ENCODE measurements around the gene DNAJB1.
A peak's percentile ranks its signal among the peaks of the same experiment; 100 is the strongest.

The DNAJB1 gene

GRCh38 chr19:14525729-14526128, 7.5 kb upstream of the DNAJB1 start:
- Histone ChIP-seq H3K4ac (ENCODE audit: low read depth in 1 of 2, low read length in 2 of 2) (no peak overlapping the region), H3K4me2 (ENCODE audit: low read length, poor library complexity, severe bottlenecking) (no peak overlapping the region), H3K9me3 (ENCODE audit: control insufficient read depth, low read length) (no peaks in the 10 kb centered on the region), H3K27me3 (ENCODE audit: control insufficient read depth in 1 of 2, insufficient read depth in 1 of 2, low read length in 2 of 2) (no peaks in the 10 kb centered on the region), H2BK120ac (ENCODE audit: low read depth, low read length) (no peak overlapping the region), H3K4me1 (ENCODE audit: control insufficient read depth, insufficient read depth, low read depth, low read length) (peaks cover 11% of the 10 kb centered on the region), H2BK15ac (ENCODE audit: low read depth, poor library complexity, severe bottlenecking) (no peak overlapping the region), H3K9ac (ENCODE audit: low read length) (no peak overlapping the region), H4K91ac (ENCODE audit: low read length) (no peak overlapping the region), H3K18ac (ENCODE audit: low read depth in 1 of 2, low read length in 2 of 2) (no peak overlapping the region), H3K27ac (ENCODE audit: low read length, poor library complexity, severe bottlenecking) (no peak overlapping the region), H3K23ac (ENCODE audit: low read length in 2 of 2) (no peak overlapping the region), H3K14ac (ENCODE audit: low read length in 2 of 2) (no peak overlapping the region), H2BK12ac (ENCODE audit: low read length in 2 of 2) (no peak overlapping the region), H3K4me3 (ENCODE audit: insufficient read depth in 1 of 2, low read depth in 1 of 2, low read length in 2 of 2) (no peak overlapping the region), H4K8ac (ENCODE audit: low read length) (no peak overlapping the region), H2AFZ (ENCODE audit: low read depth, low read length) (no peak overlapping the region), H3K79me1 (replicated peaks; ENCODE audit: low read length, poor library complexity, severe bottlenecking) (peaks cover 5% of the 10 kb centered on the region), H3K36me3 (ENCODE audit: control insufficient read depth in 1 of 2, insufficient read depth in 2 of 2, low read depth in 1 of 2, low read length in 2 of 2) (no peaks in the 10 kb centered on the region), H2BK5ac (ENCODE audit: low read depth, low read length, poor library complexity, severe bottlenecking) (no peak overlapping the region), H2AK5ac (ENCODE audit: low read length, severe bottlenecking) (no peak overlapping the region)
- WGBS = 54% methylated on average over 5 of the region's 6 CpGs
- DNase-seq = no peak

- no peaks in the 10 kb centered on the region for H3K79me1 ChIP-seq (replicated peaks; ENCODE audit: low read length, poor library complexity, severe bottlenecking)
- no peak overlapping the region for H2BK12ac ChIP-seq (ENCODE audit: low read length in 2 of 2)
- H3K18ac ChIP-seq (ENCODE audit: low read depth in 1 of 2, low read length in 2 of 2) = no peak overlapping the region
- peaks cover 23% of the 10 kb centered on the region for H3K4me1 ChIP-seq (ENCODE audit: control insufficient read depth, insufficient read depth, low read depth, low read length)
- H2AFZ ChIP-seq (ENCODE audit: low read depth, low read length) = no peak overlapping the region
- no peak overlapping the region for H2BK15ac ChIP-seq (ENCODE audit: low read depth, poor library complexity, severe bottlenecking)
- no peak overlapping the region for H2AK5ac ChIP-seq (ENCODE audit: low read length, severe bottlenecking)
- no peak overlapping the region for H3K4me2 ChIP-seq (ENCODE audit: low read length, poor library complexity, severe bottlenecking)
- H3K9me3 ChIP-seq (ENCODE audit: control insufficient read depth, low read length) = no peaks in the 10 kb centered on the region
- H3K4me3 ChIP-seq (ENCODE audit: insufficient read depth in 1 of 2, low read depth in 1 of 2, low read length in 2 of 2) = no peak overlapping the region
- H3K14ac ChIP-seq (ENCODE audit: low read length in 2 of 2) = no peak overlapping the region
- H4K8ac ChIP-seq (ENCODE audit: low read length) = no peak overlapping the region
- no peak for DNase-seq
- H3K23ac ChIP-seq (ENCODE audit: low read length in 2 of 2) = no peak overlapping the region
- 92% methylated on average over 3 of the region's 4 CpGs for WGBS
- H3K4ac ChIP-seq (ENCODE audit: low read depth in 1 of 2, low read length in 2 of 2) = no peak overlapping the region
- H3K27ac ChIP-seq (ENCODE audit: low read length, poor library complexity, severe bottlenecking) = peak overlapping the region; percentile 91
- peaks cover 8 to 14% of the 10 kb centered on the region in 2 experiments for H3K36me3 ChIP-seq (ENCODE audit: control insufficient read depth in 1 of 2, insufficient read depth in 2 of 2, low read depth in 1 of 2, low read length in 2 of 2)
- H3K27me3 ChIP-seq (ENCODE audit: control insufficient read depth in 1 of 2, insufficient read depth in 1 of 2, low read length in 2 of 2) = no peaks in the 10 kb centered on the region
- no peak overlapping the region for H2BK5ac ChIP-seq (ENCODE audit: low read depth, low read length, poor library complexity, severe bottlenecking)
- H4K91ac ChIP-seq (ENCODE audit: low read length) = no peak overlapping the region
- H2BK120ac ChIP-seq (ENCODE audit: low read depth, low read length) = no peak overlapping the region
- H3K9ac ChIP-seq (ENCODE audit: low read length) = peak overlapping the region; percentile 50
Measured at GRCh38 chr19:14520543-14520942, 2.3 kb upstream of the DNAJB1 start.

- H3K4me1 ChIP-seq (ENCODE audit: control insufficient read depth, insufficient read depth, low read depth, low read length) = peaks cover 27% of the 10 kb centered on the region
- WGBS = 29% methylated on average over 2 of the region's 2 CpGs
- H2BK12ac ChIP-seq (ENCODE audit: low read length in 2 of 2) = peak overlapping the region in 1 of 2 experiments; percentile 68
- peak overlapping the region; percentile 91 for H3K27ac ChIP-seq (ENCODE audit: low read length, poor library complexity, severe bottlenecking)
- H3K27me3 ChIP-seq (ENCODE audit: control insufficient read depth in 1 of 2, insufficient read depth in 1 of 2, low read length in 2 of 2) = no peaks in the 10 kb centered on the region
- H2AFZ ChIP-seq (ENCODE audit: low read depth, low read length) = no peak overlapping the region
- no peak overlapping the region for H2BK120ac ChIP-seq (ENCODE audit: low read depth, low read length)
- H4K91ac ChIP-seq (ENCODE audit: low read length) = no peak overlapping the region
- H3K14ac ChIP-seq (ENCODE audit: low read length in 2 of 2) = no peak overlapping the region
- peak overlapping the region; percentile 26 for H2BK15ac ChIP-seq (ENCODE audit: low read depth, poor library complexity, severe bottlenecking)
- H3K4ac ChIP-seq (ENCODE audit: low read depth in 1 of 2, low read length in 2 of 2) = peak overlapping the region in 1 of 2 experiments; percentile 35
- no peak overlapping the region for H3K18ac ChIP-seq (ENCODE audit: low read depth in 1 of 2, low read length in 2 of 2)
- peak overlapping the region; percentile 75 for H4K8ac ChIP-seq (ENCODE audit: low read length)
- DNase-seq = peak; percentile 79
- H3K9ac ChIP-seq (ENCODE audit: low read length) = peak overlapping the region; percentile 50
- H3K4me2 ChIP-seq (ENCODE audit: low read length, poor library complexity, severe bottlenecking) = no peak overlapping the region
- H3K36me3 ChIP-seq (ENCODE audit: control insufficient read depth in 1 of 2, insufficient read depth in 2 of 2, low read depth in 1 of 2, low read length in 2 of 2) = peaks cover 14 to 20% of the 10 kb centered on the region in 2 experiments
- H3K79me1 ChIP-seq (replicated peaks; ENCODE audit: low read length, poor library complexity, severe bottlenecking) = no peaks in the 10 kb centered on the region
- H2AK5ac ChIP-seq (ENCODE audit: low read length, severe bottlenecking) = peak overlapping the region; percentile 82
- no peaks in the 10 kb centered on the region for H3K9me3 ChIP-seq (ENCODE audit: control insufficient read depth, low read length)
- H2BK5ac ChIP-seq (ENCODE audit: low read depth, low read length, poor library complexity, severe bottlenecking) = no peak overlapping the region
- no peak overlapping the region for H3K4me3 ChIP-seq (ENCODE audit: insufficient read depth in 1 of 2, low read depth in 1 of 2, low read length in 2 of 2)
- no peak overlapping the region for H3K23ac ChIP-seq (ENCODE audit: low read length in 2 of 2)
Measured at GRCh38 chr19:14519860-14520407, 1.7 kb upstream of the DNAJB1 start.

- H3K9me3 ChIP-seq (ENCODE audit: control insufficient read depth, low read length) = no peaks in the 10 kb centered on the region
- H3K79me1 ChIP-seq (replicated peaks; ENCODE audit: low read length, poor library complexity, severe bottlenecking) = peaks cover 3% of the 10 kb centered on the region
- no peaks in the 10 kb centered on the region for H3K27me3 ChIP-seq (ENCODE audit: control insufficient read depth in 1 of 2, insufficient read depth in 1 of 2, low read length in 2 of 2)
- peak overlapping the region; percentile 61 for H4K91ac ChIP-seq (ENCODE audit: low read length)
- H3K27ac ChIP-seq (ENCODE audit: low read length, poor library complexity, severe bottlenecking) = peak overlapping the region; percentile 91
- no peak overlapping the region for H2BK5ac ChIP-seq (ENCODE audit: low read depth, low read length, poor library complexity, severe bottlenecking)
- H3K36me3 ChIP-seq (ENCODE audit: control insufficient read depth in 1 of 2, insufficient read depth in 2 of 2, low read depth in 1 of 2, low read length in 2 of 2) = peaks cover 19 to 26% of the 10 kb centered on the region in 2 experiments
- WGBS = 99% methylated on average over 14 of the region's 22 CpGs
- peaks cover 29% of the 10 kb centered on the region for H3K4me1 ChIP-seq (ENCODE audit: control insufficient read depth, insufficient read depth, low read depth, low read length)
- no peak for DNase-seq
- H3K4me3 ChIP-seq (ENCODE audit: insufficient read depth in 1 of 2, low read depth in 1 of 2, low read length in 2 of 2) = no peak overlapping the region
- no peak overlapping the region for H3K23ac ChIP-seq (ENCODE audit: low read length in 2 of 2)
- peak overlapping the region; percentile 82 for H2AK5ac ChIP-seq (ENCODE audit: low read length, severe bottlenecking)
- peak overlapping the region; percentile 68 to 78 for H2BK12ac ChIP-seq (ENCODE audit: low read length in 2 of 2)
- peak overlapping the region; percentile 64 for H3K4ac ChIP-seq (ENCODE audit: low read depth in 1 of 2, low read length in 2 of 2)
- peak overlapping the region; percentile 86 for H2BK15ac ChIP-seq (ENCODE audit: low read depth, poor library complexity, severe bottlenecking)
- H2AFZ ChIP-seq (ENCODE audit: low read depth, low read length) = no peak overlapping the region
- peak overlapping the region; percentile 45 for H2BK120ac ChIP-seq (ENCODE audit: low read depth, low read length)
- peak overlapping the region; percentile 75 for H4K8ac ChIP-seq (ENCODE audit: low read length)
- H3K9ac ChIP-seq (ENCODE audit: low read length) = peak overlapping the region; percentile 71
- no peak overlapping the region for H3K14ac ChIP-seq (ENCODE audit: low read length in 2 of 2)
- H3K18ac ChIP-seq (ENCODE audit: low read depth in 1 of 2, low read length in 2 of 2) = peak overlapping the region; percentile 30 to 53
- H3K4me2 ChIP-seq (ENCODE audit: low read length, poor library complexity, severe bottlenecking) = no peak overlapping the region
Measured at GRCh38 chr19:14519245-14519859, 1.2 kb upstream of the DNAJB1 start.
